ENCODE measurements around the gene UBE2J2.

The UBE2J2 gene

GRCh38 chr1:1295154-1295923 is 21.7 kb upstream of the UBE2J2 start:
- Histone ChIP-seq H3K4me1 (ENCODE audit: insufficient read depth, low read length) (peaks cover 3% of the 10 kb centered on the region; the same call in 1 of the 2 replicates), H3K9me3 (ENCODE audit: control insufficient read depth, insufficient read depth, low read length) (no peaks in the 10 kb centered on the region), H3K9ac (ENCODE audit: low read depth, low read length) (no peak overlapping the region), H3K36me3 (ENCODE audit: insufficient read depth, low read length) (no peaks in the 10 kb centered on the region)

DNA sequence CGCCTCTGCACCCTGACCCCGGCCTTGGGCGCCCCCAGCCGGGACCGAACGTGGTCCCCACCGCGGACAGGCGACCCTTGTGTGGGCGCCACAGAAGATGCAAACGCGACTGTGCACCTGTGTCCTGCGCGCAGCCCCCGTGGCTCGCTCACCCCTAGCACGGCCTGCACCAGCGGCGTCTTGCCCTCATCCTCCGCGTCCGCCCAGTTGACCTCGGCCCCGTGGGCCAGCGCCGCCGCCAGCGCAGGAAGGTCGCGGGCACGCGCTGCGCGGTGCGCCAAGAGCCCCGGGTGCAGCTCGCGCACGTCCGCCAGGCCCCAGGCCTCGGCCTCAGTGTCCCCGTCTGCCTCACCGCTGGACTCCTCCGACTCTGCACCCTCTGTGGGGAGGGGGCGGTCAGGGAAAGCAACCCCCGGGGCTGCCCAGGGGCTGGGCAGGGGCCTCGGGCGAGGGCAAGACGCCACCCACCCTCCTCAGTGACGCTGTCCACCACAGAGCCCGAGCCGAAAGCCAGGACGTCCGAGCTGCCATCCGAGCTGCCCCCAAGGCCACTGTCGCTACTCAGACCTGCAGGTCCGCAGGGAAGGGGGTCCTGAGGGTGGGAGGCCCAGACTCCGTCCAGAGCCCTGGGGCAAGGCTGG is 20.7 kb upstream of the UBE2J2 start:
- no peaks in the 10 kb centered on the region for H3K9me3 ChIP-seq (ENCODE audit: control insufficient read depth, insufficient read depth, low read length)
- H3K36me3 ChIP-seq (ENCODE audit: insufficient read depth, low read length), result no peaks in the 10 kb centered on the region
- peak overlapping the region; percentile 20; the same call in 1 of the 2 replicates for H3K9ac ChIP-seq (ENCODE audit: low read depth, low read length)
- H3K4me1 ChIP-seq (ENCODE audit: insufficient read depth, low read length), result peaks cover 3% of the 10 kb centered on the region; the same call in 1 of the 2 replicates

DNA sequence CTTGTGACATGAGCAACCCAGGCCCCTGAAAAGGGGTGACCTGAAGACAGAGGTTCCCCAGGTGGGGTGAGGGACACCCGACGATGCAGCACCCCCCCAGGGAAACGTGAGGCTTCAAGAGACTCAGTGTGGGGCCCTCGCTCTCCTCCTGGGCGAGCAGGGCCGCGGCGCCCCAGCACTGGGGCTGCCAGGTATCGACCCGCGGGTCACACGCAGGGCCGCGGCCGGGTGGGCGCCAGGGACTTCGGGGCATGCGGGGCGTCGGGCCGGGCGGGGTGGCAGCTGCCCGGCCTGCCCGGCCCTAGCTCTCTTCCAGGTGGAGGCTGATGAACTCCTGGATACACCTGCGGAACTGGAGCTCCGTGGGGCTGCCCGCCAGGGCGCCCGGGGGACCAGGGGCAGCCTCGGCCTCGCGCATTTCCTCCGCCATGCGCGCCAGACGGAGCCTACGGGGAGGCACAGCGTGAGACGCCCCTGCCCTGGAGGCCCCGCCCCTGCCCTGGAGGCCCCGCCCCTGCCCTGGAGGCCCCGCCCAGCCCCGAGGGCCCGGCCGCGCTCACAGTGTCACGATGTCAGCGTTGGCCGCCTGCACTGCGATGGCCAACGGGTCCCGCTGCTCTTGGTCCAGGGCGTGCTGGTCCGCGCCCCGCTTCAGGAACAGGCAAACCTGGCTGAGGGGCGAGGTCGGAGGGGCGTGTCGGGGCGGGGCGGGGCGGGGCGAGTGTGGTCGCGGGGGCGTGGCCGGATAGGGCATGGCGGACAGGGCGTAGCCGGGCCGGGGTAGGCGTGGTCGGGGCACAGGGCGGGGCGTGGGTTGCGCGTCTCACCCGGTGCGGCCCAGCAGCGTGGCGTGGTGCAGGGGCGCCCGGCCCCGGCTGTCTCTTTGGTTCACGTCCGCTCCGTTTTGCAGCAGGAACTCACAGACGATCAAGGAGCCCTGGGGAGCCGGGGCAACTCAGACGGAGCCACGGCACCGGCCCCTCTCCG is 19.9 kb upstream of the UBE2J2 start:
- H3K9ac ChIP-seq (ENCODE audit: low read depth, low read length), result peak overlapping the region; percentile 20; the same call in 1 of the 2 replicates
- H3K4me1 ChIP-seq (ENCODE audit: insufficient read depth, low read length), result peaks cover 3% of the 10 kb centered on the region; the same call in 1 of the 2 replicates
- no peaks in the 10 kb centered on the region for H3K36me3 ChIP-seq (ENCODE audit: insufficient read depth, low read length)
- no peaks in the 10 kb centered on the region for H3K9me3 ChIP-seq (ENCODE audit: control insufficient read depth, insufficient read depth, low read length)

DNA sequence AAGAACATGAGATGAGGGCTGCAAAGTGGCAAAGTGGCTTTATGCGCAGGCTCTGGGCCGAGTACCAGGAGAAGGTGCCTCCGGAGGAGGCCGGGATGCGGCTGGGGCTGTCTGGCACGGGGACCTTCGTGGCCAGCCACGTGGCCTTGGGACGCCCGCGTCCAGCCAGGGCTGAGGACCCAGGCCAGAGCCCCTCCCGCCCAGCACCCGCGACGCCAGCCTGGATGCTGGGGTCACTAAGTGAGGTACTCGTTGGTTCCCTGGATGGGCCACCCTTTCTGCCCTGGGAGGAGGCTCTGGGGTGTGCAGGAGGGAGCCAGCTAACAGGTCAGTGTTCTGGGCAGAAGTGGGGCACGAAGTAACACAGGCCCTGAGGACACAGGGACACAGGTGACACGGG is 19.2 kb upstream of the UBE2J2 start:
- Histone ChIP-seq H3K9ac (ENCODE audit: low read depth, low read length) (no peak overlapping the region), H3K4me1 (ENCODE audit: insufficient read depth, low read length) (peaks cover 3% of the 10 kb centered on the region; the same call in 1 of the 2 replicates), H3K9me3 (ENCODE audit: control insufficient read depth, insufficient read depth, low read length) (no peaks in the 10 kb centered on the region), H3K36me3 (ENCODE audit: insufficient read depth, low read length) (no peaks in the 10 kb centered on the region)

GRCh38 chr1:1292442-1292779 is 18.8 kb upstream of the UBE2J2 start:
- H3K4me1 ChIP-seq (ENCODE audit: insufficient read depth, low read length), result peaks cover 3% of the 10 kb centered on the region; the same call in 1 of the 2 replicates
- no peaks in the 10 kb centered on the region for H3K9me3 ChIP-seq (ENCODE audit: control insufficient read depth, insufficient read depth, low read length)
- no peaks in the 10 kb centered on the region for H3K36me3 ChIP-seq (ENCODE audit: insufficient read depth, low read length)
- H3K9ac ChIP-seq (ENCODE audit: low read depth, low read length), result no peak overlapping the region

DNA sequence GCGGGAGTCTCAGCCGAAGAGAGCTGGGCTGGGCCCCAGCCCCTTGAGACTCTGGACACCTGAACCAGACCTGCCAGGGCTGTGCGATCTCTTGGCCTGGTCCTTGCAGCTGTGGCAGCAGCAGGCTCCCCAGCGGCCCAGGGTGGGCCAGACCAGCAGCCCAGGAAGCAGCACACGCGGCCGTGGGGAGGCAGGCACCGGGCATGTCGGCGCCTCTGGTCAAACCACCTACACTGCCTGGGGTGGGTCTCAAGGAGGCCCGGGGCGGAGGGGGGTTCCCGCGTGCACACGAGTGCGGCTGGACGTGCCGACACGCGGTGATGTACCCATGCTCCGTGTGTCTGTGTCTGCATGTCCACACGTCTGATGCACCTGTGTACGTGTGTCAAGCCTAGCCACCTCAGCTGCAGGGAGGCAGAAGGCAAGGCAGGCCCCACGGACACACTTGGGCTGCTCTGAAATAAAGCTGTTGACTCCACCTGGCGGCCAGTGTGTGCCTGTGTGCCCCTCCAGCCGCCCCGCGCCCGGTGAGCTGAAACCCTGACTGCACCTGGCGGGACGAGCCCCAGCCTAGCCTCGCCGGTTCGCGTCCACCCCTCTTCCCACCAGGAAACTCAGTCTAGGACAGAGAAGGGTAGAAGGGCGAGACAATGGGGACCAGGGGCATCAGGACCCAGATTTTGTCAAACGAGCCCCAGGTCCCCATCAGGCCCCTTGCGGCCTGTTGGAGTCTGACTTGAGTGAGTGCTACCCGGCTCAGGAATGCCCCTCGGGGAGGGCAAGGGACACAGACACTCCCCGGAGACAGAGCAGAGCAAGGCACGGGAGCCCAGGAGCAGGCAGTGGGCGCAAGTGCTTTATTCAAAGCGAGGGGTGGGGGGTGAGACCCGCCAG is 18.1 kb upstream of the UBE2J2 start:
- Histone ChIP-seq H3K9ac (ENCODE audit: low read depth, low read length) (no peak overlapping the region), H3K9me3 (ENCODE audit: control insufficient read depth, insufficient read depth, low read length) (no peaks in the 10 kb centered on the region), H3K36me3 (ENCODE audit: insufficient read depth, low read length) (no peaks in the 10 kb centered on the region), H3K4me1 (ENCODE audit: insufficient read depth, low read length) (peaks cover 3% of the 10 kb centered on the region; the same call in 1 of the 2 replicates)

- Histone ChIP-seq H3K9me3 (ENCODE audit: control insufficient read depth, insufficient read depth, low read length) (no peaks in the 10 kb centered on the region), H3K4me1 (ENCODE audit: insufficient read depth, low read length) (peaks cover 3% of the 10 kb centered on the region; the same call in 1 of the 2 replicates), H3K9ac (ENCODE audit: low read depth, low read length) (no peak overlapping the region), H3K36me3 (ENCODE audit: insufficient read depth, low read length) (no peaks in the 10 kb centered on the region)
Observed at GRCh38 chr1:1291023-1291528, 17.4 kb upstream of the UBE2J2 start.

GRCh38 chr1:1290238-1290731 is 16.6 kb upstream of the UBE2J2 start:
- Histone ChIP-seq H3K4me1 (ENCODE audit: insufficient read depth, low read length) (peaks cover 3% of the 10 kb centered on the region; the same call in 1 of the 2 replicates), H3K9ac (ENCODE audit: low read depth, low read length) (no peak overlapping the region), H3K36me3 (ENCODE audit: insufficient read depth, low read length) (no peaks in the 10 kb centered on the region), H3K9me3 (ENCODE audit: control insufficient read depth, insufficient read depth, low read length) (no peaks in the 10 kb centered on the region)

DNA sequence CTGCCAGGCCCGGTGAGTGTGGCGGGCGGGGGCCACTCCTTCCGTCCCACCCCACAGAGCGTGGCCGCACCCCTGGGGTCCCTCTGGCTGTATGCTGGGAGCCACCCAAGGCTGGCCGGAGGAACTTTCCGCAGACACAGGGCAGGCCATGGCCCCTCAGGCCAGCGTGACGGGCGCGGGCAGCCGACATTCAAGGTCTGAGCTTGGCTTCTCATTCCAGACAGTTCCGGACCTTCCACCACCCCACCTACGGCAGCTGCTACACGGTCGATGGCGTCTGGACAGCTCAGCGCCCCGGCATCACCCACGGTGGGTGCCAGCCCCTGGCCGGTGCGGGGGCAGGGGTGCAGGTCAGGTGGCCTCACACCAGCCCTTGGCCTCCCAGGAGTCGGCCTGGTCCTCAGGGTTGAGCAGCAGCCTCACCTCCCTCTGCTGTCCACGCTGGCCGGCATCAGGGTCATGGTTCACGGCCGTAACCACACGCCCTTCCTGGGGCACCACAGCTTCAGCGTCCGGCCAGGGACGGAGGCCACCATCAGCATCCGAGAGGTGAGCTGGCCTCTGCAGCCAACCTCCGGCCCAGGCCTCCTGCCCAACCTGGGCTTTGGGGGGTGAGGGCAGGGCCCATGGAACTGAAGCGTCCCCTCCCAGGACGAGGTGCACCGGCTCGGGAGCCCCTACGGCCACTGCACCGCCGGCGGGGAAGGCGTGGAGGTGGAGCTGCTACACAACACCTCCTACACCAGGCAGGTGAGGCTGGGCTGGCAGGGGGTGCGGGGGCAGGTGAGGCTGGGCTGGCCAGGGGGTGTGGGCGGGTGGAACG is 13.8 kb upstream of the UBE2J2 start:
- Histone ChIP-seq H3K9me3 (ENCODE audit: control insufficient read depth, insufficient read depth, low read length) (no peaks in the 10 kb centered on the region), H3K4me1 (ENCODE audit: insufficient read depth, low read length) (peaks cover 3% of the 10 kb centered on the region; the same call in 1 of the 2 replicates), H3K36me3 (ENCODE audit: insufficient read depth, low read length) (no peaks in the 10 kb centered on the region), H3K9ac (ENCODE audit: low read depth, low read length) (no peak overlapping the region)

DNA sequence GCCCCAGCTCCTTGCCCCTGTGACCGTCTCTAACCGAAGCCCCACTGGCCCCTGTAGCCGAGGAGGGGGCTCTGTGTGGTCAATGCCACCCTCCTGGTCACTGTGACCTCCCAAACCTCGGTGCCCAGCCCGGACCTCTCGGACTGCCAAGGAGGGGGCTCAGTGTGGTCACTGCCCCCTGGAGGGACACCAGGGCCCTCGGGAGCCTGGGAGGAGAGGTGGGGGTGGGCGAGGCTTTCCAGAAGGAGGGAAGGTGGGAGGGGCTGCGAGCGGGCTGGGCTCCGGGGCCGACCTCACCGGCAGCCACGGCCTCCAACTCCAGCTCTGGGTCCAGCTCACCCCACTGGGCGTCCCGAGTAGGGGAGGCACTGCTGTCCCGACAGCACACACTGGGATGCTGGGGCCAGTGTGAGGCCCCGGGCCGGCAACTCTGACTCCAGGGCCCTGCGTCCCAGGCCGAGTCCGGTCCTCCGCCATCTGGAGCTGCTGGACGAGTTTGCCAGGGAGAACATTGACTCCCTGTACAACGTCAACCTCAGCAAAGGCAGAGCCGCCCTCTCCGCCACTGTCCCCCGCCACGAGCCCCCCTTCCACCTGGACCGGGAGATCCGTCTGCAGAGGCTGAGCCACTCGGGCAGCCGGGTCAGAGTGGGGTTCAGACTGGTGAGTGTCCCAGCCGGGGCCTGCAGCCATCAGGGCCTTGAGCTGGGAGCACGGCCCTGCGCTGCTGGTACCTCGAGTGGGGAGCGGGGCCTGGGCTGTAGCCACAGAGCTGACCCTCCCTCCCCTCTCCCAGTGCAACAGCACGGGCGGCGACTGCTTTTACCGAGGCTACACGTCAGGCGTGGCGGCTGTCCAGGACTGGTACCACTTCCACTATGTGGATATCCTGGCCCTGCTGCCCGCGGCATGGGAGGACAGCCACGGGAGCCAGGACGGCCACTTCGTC is 12.9 kb upstream of the UBE2J2 start:
- H3K9me3 ChIP-seq (ENCODE audit: control insufficient read depth, insufficient read depth, low read length), result no peaks in the 10 kb centered on the region
- H3K36me3 ChIP-seq (ENCODE audit: insufficient read depth, low read length), result no peaks in the 10 kb centered on the region
- H3K4me1 ChIP-seq (ENCODE audit: insufficient read depth, low read length), result no peaks in the 10 kb centered on the region
- no peak overlapping the region for H3K9ac ChIP-seq (ENCODE audit: low read depth, low read length)

- Histone ChIP-seq H3K36me3 (ENCODE audit: insufficient read depth, low read length) (no peaks in the 10 kb centered on the region), H3K9ac (ENCODE audit: low read depth, low read length) (no peak overlapping the region), H3K9me3 (ENCODE audit: control insufficient read depth, insufficient read depth, low read length) (no peaks in the 10 kb centered on the region), H3K4me1 (ENCODE audit: insufficient read depth, low read length) (no peaks in the 10 kb centered on the region)
Observed at GRCh38 chr1:1285611-1286311, 12.1 kb upstream of the UBE2J2 start.
